DMS 273 treated with DMSO at 0.1 percent for 48 hours (cell line): Measurements from ENCODE around the gene FLVCR1.

ENCODE experiments used
- DNase-seq: peaks from one replicate; lab custom pipeline; 2025; lab: John Stamatoyannopoulos, UW

Gene FLVCR1

DNA sequence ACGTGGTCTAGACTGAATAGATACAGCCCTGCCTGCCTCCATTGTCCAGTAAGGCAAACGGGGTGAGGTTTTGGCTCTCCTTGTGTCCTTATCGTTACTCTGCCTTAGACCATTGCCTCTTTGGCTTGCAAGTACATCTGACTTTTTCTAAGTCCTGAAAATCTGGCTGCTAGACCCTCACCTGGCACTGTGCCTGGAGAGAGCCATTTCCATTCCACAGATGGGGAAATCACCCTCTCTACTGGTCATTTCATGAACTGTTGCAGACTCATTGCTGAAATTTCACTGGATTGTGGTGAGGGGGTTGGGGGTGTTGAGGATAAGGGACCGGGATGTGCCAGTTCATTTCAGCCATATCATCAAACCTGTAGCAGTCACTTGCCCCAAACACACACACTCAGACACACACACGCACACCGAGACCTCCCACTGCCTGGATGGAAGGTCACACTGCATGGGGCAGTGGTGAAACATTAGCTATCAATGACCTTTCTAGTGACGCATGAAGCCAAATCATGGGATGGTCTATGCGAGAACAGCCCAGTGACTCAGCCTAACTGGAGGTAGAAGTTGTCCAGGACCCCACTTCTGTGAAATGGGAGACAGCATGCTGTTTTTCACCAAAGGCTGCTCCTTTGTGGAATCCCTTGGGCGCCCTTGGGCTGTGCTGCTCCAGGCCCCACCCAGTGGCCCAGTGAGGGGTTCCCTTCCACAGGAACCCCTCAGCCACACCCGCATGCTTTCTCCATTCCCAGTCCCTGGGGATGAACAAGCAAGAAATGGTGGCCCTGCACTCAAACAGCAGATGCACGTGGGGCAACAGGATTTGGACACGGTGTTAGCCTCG is 57.4 kb downstream of the FLVCR1 start:
- peak; percentile 38 for DNase-seq

DNA sequence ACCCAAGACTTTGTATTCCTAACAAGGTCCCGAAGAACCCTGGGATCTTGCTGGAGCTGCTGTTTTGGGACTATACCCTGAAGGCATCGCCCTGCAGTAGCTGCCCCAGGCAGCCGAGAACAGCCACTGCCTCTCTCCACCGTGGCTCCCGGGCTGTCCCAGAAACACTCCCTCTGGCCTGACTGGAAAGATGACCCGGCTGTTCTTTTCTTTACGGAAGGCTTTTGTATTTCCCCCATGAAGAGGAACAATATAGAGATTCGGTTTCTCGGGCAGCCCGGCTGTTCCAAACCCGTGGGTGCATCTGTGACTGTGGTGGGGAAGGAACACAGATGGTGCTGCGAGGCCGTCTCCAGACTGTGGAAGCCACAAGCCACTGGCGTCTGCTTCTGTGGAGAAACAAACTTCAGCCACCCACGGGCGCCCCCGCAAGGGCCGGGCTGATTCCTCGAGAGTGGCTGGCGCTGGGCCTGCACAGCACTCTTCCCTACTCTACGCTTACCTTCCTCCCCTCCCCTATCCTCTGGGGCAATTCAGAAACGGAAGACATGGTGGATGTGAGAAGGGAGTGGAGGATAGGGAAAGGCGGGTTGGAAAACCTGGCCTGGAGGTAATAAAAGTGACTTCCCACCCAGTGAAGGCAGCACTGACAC is 58.5 kb downstream of the FLVCR1 start:
- DNase-seq, result peak; percentile 60

DNA sequence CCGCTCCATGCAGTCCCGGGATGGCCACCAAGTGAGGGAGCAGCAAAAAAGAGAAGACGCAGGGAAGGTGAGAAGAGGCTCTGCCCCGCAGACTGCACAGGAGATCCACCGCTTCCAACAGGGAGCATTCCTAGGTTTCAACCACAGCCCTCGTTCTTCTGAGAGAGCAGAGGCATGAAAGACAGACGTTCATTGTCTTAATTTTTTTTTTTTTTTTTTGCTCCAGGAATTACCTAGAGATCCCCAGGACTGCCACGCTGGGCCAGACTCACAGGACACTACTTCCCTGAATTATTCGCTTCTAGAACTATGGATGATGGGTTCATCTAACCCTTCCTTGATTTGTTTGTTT is 59.0 kb downstream of the FLVCR1 start:
- no peak for DNase-seq

DNA sequence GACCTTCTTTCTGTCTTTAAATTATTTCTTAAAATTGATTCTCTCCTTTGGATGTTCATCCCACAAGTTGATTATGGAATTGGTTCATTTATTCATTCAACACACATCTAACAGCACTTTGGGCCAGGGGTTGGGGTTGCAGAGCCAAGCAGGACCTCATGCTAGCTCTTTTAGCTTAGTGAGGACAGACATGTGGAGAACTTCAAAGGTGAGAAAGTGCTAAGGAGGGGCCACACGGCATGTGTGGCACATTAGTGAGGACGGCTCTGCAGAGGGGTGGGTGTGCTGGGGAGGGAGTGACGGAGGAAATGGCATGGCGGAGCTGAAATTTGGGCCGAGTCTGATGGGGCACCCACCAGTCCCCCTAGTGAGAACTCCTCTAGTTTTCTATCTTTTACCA is 59.8 kb downstream of the FLVCR1 start:
- no peak for DNase-seq

DNA sequence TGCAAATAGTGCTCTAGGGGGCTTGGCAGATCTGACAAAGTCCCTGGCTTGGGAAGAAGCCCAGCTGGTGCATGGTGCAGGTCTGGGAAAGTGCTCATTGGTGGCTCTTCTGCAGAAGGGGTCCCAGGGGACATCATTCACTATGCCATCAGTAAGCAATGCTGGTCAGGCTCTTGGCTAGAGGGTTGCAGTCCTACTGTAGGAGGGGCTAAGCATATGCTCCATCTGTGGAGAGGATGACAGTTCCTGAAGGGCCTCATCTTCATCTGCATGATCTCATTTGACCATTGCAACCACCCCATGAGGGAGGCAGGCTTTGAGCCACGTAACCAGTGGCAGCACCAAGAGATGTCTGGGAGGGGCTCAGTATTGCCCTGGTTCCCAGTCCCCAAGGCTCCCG is 60.7 kb downstream of the FLVCR1 start:
- DNase-seq, result no peak

DNA sequence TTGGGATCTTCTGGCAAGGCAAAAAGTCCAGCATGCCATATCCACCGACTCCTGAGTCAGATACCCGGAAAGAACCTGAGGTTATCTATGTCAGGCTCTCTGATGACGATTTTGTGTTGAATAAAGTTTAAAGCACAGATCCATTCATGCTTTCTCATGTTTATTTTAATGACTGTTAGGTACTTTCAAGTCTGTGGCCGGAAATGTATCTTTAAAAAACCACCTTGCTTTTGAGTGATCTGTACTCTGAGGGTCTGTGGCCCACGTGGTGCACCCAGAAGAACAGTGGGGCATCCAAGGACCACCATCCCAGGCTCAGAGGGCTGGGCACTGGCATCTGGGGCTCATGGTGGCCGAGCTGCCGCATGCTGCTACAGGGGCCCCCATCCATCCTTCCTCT is 62.2 kb downstream of the FLVCR1 start:
- DNase-seq, result no peak

- no peak for DNase-seq
Observed at GRCh38 chr1:212920896-212921295, 62.8 kb downstream of the FLVCR1 start.

GRCh38 chr1:212922016-212922415 is 63.9 kb downstream of the FLVCR1 start:
- DNase-seq, result no peak

DNA sequence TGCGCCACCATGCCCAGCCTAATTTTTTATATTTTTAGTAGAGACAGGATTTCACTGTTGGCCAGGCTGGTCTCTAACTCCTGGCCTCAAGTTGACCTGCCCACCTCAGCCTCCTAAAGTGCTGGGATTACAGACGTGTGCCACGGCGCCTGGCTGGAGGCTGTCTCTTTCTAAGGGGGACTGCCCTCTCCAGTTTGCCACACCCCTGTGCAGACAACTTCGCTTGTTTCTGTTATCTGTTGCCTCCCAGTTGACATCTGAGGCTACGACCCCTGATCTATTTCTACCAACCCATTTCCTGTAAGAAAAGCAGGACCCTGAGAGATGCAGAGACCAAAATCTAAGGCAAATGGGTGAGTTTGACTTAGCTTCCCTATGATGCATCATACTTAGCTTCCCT is 68.3 kb downstream of the FLVCR1 start:
- DNase-seq, result no peak

GRCh38 chr1:212928323-212929291 is 70.5 kb downstream of the FLVCR1 start:
- DNase-seq, result no peak

GRCh38 chr1:212930986-212931678 is 73.1 kb downstream of the FLVCR1 start:
- DNase-seq, result no peak

- no peak for DNase-seq
Observed at GRCh38 chr1:212933815-212934471, 75.9 kb downstream of the FLVCR1 start.

DNA sequence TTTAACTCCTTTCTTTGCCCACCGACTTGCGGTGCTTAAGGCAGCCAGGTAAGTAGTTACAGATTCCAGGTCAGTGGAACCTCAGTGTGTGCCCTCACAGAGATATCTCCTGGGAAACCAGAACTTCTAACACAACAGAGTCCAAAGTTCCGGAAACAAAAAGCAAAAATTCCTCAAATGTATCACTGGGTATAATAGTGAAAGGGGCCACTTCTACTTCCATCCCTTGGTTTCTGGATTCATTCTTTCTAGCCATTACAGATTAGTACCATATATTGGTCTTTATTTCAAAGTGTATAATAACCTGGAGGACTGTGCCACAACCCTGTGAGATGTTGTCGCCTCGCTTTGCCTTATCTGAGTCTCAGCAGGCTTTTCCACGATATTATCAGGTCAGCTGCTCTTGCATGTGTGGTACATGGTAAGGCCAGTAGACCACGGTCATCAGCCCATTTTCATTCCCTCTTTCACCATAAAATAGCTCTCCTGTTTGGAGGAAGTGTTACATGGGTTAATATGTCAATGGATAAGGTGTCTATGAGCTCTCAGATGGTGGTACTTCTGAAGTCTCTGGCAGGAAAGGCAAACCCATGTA is 77.4 kb downstream of the FLVCR1 start:
- DNase-seq, result no peak

- no peak for DNase-seq
Observed at GRCh38 chr1:212937034-212937433, 79.0 kb downstream of the FLVCR1 start.

DNA sequence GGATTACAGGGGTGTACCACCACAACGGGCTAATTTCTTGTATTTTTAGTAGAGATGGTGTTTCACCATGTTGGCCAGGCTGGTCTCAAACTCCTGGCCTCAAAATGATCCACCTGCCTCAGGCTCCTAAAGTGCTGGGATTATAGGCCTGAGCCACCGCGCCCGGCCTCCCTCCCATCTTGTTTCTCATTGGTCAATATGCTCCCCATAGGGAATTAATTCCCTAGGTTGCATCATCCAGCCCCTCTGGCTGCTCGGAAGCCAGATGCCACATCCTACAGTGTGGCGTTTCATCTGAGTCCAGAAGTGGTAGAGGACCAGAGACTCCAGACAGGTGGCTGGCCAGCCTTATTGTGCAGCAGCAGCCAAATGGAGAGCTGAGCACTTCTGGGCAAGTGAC is 80.8 kb downstream of the FLVCR1 start:
- DNase-seq, result peak; percentile 86

DNA sequence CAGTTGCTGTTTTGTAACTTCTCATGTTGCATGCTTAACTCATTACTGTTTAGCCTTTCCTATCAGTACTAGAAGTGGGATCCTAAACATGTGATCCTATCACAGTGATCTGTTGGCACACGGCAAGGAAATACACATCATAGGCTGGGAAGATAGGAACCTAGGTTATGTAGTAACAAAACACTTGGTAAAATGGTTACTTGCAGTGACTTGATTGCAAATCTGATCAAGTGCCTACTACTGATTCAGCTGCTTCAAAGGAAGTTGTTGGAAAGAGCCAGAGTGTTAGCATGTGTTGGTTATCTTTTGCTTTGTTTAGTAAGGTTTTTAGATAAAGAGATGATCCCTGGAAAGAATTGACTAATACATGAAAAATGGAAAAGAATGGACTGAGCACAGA is 83.4 kb downstream of the FLVCR1 start:
- no peak for DNase-seq

- no peak for DNase-seq
Observed at GRCh38 chr1:212942679-212943392, 84.8 kb downstream of the FLVCR1 start.

DNA sequence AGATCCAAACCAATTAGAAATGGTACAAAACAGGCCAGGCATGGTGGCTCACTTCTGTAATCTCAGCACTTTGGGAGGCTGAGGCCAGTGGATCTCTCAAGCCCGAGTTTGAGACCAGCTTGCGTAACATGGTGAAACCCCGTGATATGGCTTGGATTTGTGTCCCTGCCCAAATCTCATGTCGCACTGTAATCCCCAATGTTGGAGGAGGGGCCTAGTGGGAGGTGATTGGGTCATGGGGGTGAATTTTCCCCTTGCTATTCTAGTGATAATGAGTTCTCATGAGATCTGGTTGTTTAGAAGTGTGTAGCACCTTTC is 85.3 kb downstream of the FLVCR1 start:
- DNase-seq, result no peak

DNA sequence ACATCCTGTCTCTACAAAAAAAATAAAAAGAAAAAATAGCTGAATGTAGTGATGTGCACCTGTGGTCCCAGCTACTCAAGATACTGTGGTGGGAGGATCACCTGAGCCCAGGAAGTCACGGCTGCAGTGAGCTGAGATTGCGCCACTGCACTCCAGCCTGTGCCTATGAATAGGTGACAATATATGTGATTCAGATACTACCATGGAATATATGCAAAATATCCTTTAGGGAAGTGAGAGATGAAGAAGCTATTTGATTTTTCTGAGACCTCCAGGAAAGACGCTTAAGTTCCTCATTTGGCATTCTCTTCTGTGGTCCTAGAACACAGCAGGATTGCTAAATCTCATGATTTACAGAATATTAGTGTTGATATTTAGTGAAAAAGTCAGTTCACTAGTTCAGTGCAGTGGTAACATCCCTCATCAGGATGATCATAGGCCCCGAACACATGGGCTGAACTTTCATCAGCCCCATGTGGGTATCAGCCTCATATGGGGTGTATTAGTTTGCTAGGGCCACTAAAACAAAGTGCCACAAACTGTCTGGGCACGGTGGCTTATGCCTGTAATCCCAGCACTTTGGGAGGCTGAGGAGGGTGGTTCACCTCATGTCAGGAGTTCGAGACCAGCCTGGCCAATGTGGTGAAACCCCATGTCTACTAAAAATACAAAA is 86.3 kb downstream of the FLVCR1 start:
- no peak for DNase-seq

- DNase-seq, result no peak
Observed at GRCh38 chr1:212945056-212945455, 87.0 kb downstream of the FLVCR1 start.
